ENCODE data around the gene ANAPC4. TPM values are rescaled to one million over a fixed set of nuclear protein-coding genes. Genes with fewer than 3 reads are reported as not detected.
"Not testable (repeated sequence)": the region's sequence is repeated elsewhere in the genome, so short reads cannot be mapped to it uniquely, and the experiment has no call there.

The ANAPC4 gene, protein sequence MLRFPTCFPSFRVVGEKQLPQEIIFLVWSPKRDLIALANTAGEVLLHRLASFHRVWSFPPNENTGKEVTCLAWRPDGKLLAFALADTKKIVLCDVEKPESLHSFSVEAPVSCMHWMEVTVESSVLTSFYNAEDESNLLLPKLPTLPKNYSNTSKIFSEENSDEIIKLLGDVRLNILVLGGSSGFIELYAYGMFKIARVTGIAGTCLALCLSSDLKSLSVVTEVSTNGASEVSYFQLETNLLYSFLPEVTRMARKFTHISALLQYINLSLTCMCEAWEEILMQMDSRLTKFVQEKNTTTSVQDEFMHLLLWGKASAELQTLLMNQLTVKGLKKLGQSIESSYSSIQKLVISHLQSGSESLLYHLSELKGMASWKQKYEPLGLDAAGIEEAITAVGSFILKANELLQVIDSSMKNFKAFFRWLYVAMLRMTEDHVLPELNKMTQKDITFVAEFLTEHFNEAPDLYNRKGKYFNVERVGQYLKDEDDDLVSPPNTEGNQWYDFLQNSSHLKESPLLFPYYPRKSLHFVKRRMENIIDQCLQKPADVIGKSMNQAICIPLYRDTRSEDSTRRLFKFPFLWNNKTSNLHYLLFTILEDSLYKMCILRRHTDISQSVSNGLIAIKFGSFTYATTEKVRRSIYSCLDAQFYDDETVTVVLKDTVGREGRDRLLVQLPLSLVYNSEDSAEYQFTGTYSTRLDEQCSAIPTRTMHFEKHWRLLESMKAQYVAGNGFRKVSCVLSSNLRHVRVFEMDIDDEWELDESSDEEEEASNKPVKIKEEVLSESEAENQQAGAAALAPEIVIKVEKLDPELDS
- 10 to 100 TPM; 48.7 to 56.0 TPM for total RNA-seq

DNA sequence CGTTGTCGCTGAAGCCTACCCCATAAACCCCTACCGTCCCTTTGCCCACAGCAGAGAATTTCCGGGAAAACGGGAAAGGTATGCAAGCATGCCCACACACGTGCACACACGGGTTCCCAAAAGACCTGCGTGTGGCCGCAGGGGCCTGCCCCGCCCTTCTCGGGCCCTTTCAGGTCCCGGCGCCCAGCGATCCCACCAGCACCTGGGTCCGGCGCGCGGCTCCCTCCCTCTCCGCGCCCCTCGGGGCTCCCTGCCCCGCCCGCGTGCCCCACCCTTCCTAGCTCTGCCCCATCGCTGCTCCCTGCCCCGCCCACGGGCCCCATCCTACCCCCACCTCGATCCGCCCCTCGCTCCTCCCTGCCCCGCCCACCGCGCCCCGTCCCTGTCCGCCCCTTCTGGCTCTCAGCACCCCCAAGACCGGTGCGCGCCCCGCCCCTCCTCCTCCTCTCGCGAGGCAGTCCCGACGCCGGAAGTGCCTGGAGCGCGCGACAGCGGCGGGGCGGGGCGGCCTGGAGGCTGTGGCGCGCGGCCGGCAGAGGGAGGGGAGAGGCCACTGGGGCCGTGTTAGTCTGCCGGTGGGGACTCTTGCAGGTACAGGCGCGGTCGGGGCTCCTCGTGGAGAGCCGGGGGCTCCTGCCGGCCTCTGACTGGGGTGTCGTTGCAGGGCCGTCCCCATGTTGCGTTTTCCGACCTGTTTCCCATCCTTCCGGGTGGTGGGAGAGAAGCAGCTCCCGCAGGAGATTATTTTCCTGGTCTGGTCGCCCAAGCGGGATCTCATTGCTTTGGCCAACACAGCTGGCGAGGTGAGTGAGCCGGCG lies at the start of gene ANAPC4:
ANAPC4 (plus strand) TSS at position 510 of the 818 bp plus-strand sequence; CDS start at position 675, 165 bp downstream.
- DNase-seq = peak; percentile 99
- ATAC-seq = peak; percentile 98
- Mint-ChIP-seq H3K9me3 (ENCODE audit: low read depth) (no peaks in the 10 kb centered on the region), H3K4me1 (peaks cover 15% of the 10 kb centered on the region), H3K36me3 (peaks cover 9% of the 10 kb centered on the region), H3K27ac (peak within 1 kb of the TSS; percentile 89), H3K4me3 (no peak within 1 kb of the TSS), H3K27me3 (no peaks in the 10 kb centered on the region)
- CTCF ChIA-PET = interaction anchor here (0.7 to 3.2 kb wide), 4 partner anchors 10 to 142 kb away, joined by 3 to 18 read pairs (median 10); partner anchors contain the start of gene ZCCHC4

DNA sequence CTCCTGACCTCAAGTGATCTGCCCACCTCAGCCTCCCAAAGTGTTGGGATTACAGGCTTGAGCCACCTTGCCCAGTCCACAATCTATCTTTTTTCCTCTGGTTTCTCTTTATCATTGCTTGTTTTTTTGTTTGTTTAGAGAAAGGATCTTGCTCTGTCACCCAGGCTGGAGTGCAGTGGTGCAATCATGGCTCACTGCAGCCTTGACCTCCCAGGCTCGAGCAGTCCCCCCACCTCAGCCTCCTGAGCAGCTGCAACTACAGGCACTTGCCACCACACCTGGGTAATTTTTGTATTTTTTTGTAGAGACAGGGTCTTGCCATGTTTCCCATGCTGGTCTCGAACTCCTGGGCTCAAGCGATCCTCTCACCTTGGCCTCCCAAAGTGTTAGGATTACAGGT lies 48.6 kb upstream of the ANAPC4 start:
- H3K9me3 Mint-ChIP-seq (ENCODE audit: low read depth); H3K27ac Mint-ChIP-seq; H3K4me3 Mint-ChIP-seq; DNase-seq; ATAC-seq; H3K36me3 Mint-ChIP-seq; H3K27me3 Mint-ChIP-seq: not testable (repeated sequence)
- peaks cover 19% of the 10 kb centered on the region for H3K4me1 Mint-ChIP-seq
- CTCF ChIA-PET = interaction anchor here (5.1 kb wide), 1 partner anchor 16 kb away, joined by 59 read pairs; the partner anchor contains the start of gene ZCCHC4

DNA sequence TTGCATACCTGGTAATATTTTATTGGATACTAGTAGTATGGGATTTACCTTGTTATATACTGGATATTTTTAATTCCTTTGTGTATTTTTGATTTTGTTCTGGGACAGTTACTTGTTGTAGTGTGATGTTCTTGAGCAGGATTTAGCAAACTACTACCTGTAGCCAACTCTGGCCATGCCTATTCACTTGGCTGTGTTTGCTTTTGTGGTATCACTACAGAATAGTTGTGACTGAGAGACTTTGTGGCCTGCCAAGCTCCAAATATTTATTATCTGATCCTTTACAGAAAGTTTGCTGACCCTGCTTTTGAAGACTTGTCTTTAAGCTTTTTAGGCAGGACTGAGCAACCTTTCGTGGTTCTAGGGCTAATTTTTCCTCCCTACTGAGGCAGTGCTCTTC lies 46.7 kb upstream of the ANAPC4 start:
- CTCF ChIA-PET = interaction anchor here (1.3 to 5.1 kb wide), 4 partner anchors 10 to 38 kb away, joined by 3 to 59 read pairs (median 10); partner anchors contain the start of gene ZCCHC4
- no peak overlapping the region for H3K4me3 Mint-ChIP-seq
- H3K27ac Mint-ChIP-seq = peak overlapping the region; percentile 98
- DNase-seq = no peak
- H3K4me1 Mint-ChIP-seq = peaks cover 19% of the 10 kb centered on the region
- ATAC-seq = no peak
- H3K27me3 Mint-ChIP-seq = no peaks in the 10 kb centered on the region
- H3K36me3 Mint-ChIP-seq = peaks cover 7% of the 10 kb centered on the region
- no peaks in the 10 kb centered on the region for H3K9me3 Mint-ChIP-seq (ENCODE audit: low read depth)

DNA sequence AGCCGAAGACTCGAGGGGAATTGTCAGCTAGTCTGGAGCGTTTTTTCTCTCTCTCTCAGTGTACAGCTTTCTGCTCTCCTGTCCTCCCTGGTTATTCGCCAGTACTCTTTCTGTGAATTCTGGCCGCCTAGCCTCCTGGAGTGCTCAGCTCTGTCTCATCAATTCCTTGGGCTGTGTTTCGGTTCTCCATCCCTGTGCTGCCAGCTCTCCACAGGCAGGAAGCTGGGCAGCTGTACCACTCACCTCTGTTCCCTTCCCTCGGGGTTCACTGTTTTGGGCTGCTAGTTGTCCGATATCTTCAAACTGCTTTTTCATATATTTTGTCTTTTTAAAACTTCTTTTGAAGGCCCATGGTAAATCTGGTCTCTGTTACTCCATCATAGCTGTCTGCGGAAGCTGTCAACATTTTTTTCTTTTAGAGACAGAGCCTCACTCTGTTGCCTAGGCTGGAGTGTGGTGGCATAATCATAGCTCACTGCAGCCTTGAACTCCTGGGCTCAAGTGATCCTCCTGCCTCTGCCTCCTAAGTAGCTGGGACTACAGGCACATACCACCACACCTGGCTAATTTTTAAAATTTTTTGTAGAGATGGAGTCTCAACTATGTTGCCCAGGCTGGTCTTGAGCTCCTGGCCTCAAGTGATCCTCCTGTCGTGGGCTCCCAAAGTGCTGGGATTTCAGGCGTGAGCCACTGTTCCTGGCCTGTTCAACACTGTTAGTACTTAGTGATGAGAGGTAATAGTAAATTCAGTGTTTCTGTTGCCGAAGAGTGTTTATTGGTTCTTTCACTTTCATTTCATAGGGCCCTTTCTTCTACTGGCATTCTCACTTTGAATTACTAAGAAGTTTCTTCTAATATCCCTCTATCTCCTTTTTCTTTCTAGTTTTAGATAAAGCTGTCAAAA lies 45.9 kb upstream of the ANAPC4 start:
- CTCF ChIA-PET = interaction anchor here (0.5 to 5.1 kb wide), 9 partner anchors 10 to 747 kb away, joined by 3 to 59 read pairs (median 4); partner anchors contain the start of genes DHX15 and ZCCHC4
- H3K4me3 Mint-ChIP-seq = peak overlapping the region; percentile 79
- ATAC-seq = peak; percentile 93
- H3K27ac Mint-ChIP-seq = peak overlapping the region; percentile 98
- peaks cover 7% of the 10 kb centered on the region for H3K36me3 Mint-ChIP-seq
- peaks cover 19% of the 10 kb centered on the region for H3K4me1 Mint-ChIP-seq
- no peaks in the 10 kb centered on the region for H3K9me3 Mint-ChIP-seq (ENCODE audit: low read depth)
- no peaks in the 10 kb centered on the region for H3K27me3 Mint-ChIP-seq
- DNase-seq = no peak

DNA sequence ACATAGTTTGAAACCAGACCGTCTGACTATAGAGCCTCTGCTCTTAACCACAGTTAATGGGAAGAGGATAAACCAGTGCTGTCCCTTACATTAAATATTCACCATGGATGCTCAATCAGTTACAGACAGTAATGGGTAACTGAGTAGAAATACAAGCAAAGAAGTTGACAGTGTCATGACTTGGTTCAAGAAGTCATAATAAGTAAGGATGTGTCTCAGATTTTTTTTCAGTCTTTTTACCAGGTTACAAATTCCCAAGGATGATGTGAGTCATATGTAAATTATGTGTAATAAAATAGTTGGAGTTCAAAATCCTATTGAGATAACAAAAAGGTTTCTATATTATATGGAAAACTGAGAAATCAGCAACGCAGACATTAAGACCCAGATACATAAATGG lies 33.4 kb upstream of the ANAPC4 start:
- CTCF ChIA-PET = no interaction called here
- DNase-seq = no peak
- no peak overlapping the region for H3K27ac Mint-ChIP-seq
- no peak overlapping the region for H3K4me3 Mint-ChIP-seq
- no peaks in the 10 kb centered on the region for H3K9me3 Mint-ChIP-seq (ENCODE audit: low read depth)
- H3K27me3 Mint-ChIP-seq = no peaks in the 10 kb centered on the region
- peaks cover 9% of the 10 kb centered on the region for H3K36me3 Mint-ChIP-seq
- peaks cover 3% of the 10 kb centered on the region for H3K4me1 Mint-ChIP-seq
- no peak for ATAC-seq

DNA sequence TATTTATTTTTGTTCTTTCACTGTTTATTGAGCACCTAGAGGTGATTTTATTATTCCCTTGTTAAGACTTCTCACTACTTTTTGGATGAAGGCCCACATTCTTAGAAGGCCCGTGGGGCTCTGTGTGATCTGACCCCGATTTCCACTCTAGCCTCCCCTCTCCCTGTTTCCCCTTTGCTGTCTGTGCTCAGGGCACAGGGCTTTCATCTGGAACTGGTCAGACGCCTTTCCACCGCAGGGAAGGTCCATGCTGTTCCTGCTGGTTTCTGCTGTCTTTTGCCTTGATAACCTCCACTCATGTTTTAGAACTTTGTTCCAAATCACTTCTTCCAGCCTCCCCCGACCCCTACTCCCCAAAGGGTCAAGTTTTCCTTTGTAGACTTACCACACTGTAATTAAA lies 31.3 kb upstream of the ANAPC4 start:
- no peak overlapping the region for H3K27ac Mint-ChIP-seq
- CTCF ChIA-PET = interaction anchor here (1.1 to 2.2 kb wide), 3 partner anchors 20 to 365 kb away, joined by 3 to 8 read pairs (median 4); no protein-coding TSS in a partner anchor
- no peaks in the 10 kb centered on the region for H3K9me3 Mint-ChIP-seq (ENCODE audit: low read depth)
- H3K4me1 Mint-ChIP-seq = peaks cover 3% of the 10 kb centered on the region
- peaks cover 6% of the 10 kb centered on the region for H3K36me3 Mint-ChIP-seq
- no peak overlapping the region for H3K4me3 Mint-ChIP-seq
- ATAC-seq = no peak
- H3K27me3 Mint-ChIP-seq = no peaks in the 10 kb centered on the region
- no peak for DNase-seq

DNA sequence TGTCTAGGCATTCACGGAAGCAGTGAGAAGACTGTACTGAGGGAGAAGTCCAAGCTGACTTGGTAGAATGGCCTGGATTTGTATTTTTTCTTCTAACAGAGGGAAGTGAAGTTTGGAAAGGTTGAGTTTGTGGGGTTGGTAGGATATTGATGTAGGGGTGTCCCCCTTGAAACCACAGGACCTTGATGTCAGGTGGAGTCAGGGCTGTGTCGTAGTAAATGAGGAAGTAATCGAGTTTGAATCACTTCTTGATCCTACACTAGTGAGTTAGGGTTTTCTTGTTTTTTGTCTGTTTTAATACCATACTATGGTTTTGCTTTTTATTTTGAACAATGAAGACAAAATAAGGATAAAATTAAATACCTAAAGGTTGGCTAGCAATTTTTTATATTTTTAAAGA lies 30.1 kb upstream of the ANAPC4 start:
- H3K27me3 Mint-ChIP-seq = no peaks in the 10 kb centered on the region
- ATAC-seq (no peak), DNase-seq (no peak)
- peaks cover 6% of the 10 kb centered on the region for H3K36me3 Mint-ChIP-seq
- peaks cover 3% of the 10 kb centered on the region for H3K4me1 Mint-ChIP-seq
- H3K9me3 Mint-ChIP-seq (ENCODE audit: low read depth) = no peaks in the 10 kb centered on the region
- H3K4me3 Mint-ChIP-seq = no peak overlapping the region
- CTCF ChIA-PET = interaction anchor here (1.0 to 2.2 kb wide), 2 partner anchors 19 to 34 kb away, joined by 3 to 8 read pairs; partner anchors contain the start of gene ZCCHC4
- no peak overlapping the region for H3K27ac Mint-ChIP-seq

DNA sequence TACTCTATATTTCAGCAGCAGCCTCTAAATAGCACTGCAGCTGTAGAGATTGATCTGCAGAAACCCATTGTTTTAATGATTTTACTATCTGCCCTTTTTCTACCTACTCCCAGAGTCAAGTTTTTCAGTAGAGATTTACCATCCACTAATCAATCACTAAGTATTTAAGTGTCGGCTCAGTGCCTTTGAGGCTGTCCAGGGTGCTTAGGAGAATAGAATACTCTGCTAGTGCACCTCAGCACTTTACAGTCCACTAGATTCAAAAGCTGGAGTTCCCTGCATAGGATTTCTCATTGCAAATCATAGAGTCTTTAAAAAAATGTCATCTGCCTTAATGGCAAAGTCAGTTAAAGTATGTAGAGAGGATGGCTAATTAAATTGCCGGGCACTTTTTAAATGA lies 29.6 kb upstream of the ANAPC4 start:
- no peaks in the 10 kb centered on the region for H3K27me3 Mint-ChIP-seq
- CTCF ChIA-PET = interaction anchor here (2.2 kb wide), 1 partner anchor 19 kb away, joined by 8 read pairs; no protein-coding TSS in a partner anchor
- no peak for ATAC-seq

DNA sequence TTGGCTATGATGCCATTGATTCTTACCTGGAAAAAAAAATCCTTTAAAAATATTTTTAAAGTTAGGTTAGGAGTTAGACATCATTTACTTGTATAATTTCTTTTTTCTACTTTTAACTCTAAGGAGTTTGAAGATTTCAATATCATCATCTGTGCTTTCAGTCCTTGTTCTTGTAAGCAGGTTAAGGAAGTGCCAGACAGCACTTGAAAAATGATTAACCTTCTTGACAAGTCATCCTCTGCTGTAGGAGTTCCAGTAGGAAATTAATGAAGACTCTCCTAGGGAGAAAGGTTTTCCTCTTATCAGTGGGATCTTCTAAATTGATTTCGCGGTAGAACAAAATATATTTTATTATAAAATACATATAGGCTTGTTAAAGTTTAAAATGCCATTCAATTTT lies 29.1 kb upstream of the ANAPC4 start:
- CTCF ChIA-PET = interaction anchor here (2.2 kb wide), 1 partner anchor 18 kb away, joined by 8 read pairs; no protein-coding TSS in a partner anchor

More for the DNA sequence above, 29.6 kb upstream of the ANAPC4 start:
- H3K9me3 Mint-ChIP-seq (ENCODE audit: low read depth) = no peaks in the 10 kb centered on the region
- no peak overlapping the region for H3K4me3 Mint-ChIP-seq
- H3K4me1 Mint-ChIP-seq = peaks cover 3% of the 10 kb centered on the region
- H3K27ac Mint-ChIP-seq = no peak overlapping the region
- no peak for DNase-seq
- H3K36me3 Mint-ChIP-seq = peaks cover 6% of the 10 kb centered on the region

DNA sequence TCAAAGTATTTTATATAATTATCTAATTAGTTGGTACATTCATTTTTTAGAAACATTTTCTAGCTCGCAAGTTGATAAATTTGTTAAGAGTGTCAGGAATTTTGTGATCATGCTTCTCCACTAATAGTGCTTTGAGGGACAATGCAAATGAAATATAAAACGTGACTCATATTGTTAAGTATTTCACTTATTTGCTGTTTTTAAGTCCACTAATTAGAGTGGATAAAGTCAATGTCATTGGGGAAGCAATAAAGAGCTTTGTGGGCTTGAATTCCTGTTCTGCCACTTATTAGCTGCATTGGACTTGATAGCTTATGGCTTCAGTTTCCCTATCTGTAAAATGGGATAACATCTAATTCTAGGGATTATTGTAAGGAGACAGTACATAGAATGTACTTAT lies 26.5 kb upstream of the ANAPC4 start:
- no peak for DNase-seq
- peaks cover 3% of the 10 kb centered on the region for H3K4me1 Mint-ChIP-seq
- CTCF ChIA-PET = interaction anchor here (1.5 to 2.4 kb wide), 2 partner anchors 36 to 38 kb away, joined by 4 to 7 read pairs; partner anchors contain the start of gene ZCCHC4
- H3K27ac Mint-ChIP-seq = no peak overlapping the region
- no peak overlapping the region for H3K4me3 Mint-ChIP-seq
- peaks cover 3% of the 10 kb centered on the region for H3K36me3 Mint-ChIP-seq
- H3K9me3 Mint-ChIP-seq (ENCODE audit: low read depth) = no peaks in the 10 kb centered on the region
- ATAC-seq = no peak
- no peaks in the 10 kb centered on the region for H3K27me3 Mint-ChIP-seq

More for the DNA sequence above, 29.1 kb upstream of the ANAPC4 start:
- H3K4me3 Mint-ChIP-seq = no peak overlapping the region
- H3K9me3 Mint-ChIP-seq (ENCODE audit: low read depth) = no peaks in the 10 kb centered on the region
- ATAC-seq (no peak), DNase-seq (no peak)
- no peaks in the 10 kb centered on the region for H3K27me3 Mint-ChIP-seq
- H3K4me1 Mint-ChIP-seq = peaks cover 3% of the 10 kb centered on the region
- H3K36me3 Mint-ChIP-seq = peaks cover 6% of the 10 kb centered on the region
- H3K27ac Mint-ChIP-seq = no peak overlapping the region

DNA sequence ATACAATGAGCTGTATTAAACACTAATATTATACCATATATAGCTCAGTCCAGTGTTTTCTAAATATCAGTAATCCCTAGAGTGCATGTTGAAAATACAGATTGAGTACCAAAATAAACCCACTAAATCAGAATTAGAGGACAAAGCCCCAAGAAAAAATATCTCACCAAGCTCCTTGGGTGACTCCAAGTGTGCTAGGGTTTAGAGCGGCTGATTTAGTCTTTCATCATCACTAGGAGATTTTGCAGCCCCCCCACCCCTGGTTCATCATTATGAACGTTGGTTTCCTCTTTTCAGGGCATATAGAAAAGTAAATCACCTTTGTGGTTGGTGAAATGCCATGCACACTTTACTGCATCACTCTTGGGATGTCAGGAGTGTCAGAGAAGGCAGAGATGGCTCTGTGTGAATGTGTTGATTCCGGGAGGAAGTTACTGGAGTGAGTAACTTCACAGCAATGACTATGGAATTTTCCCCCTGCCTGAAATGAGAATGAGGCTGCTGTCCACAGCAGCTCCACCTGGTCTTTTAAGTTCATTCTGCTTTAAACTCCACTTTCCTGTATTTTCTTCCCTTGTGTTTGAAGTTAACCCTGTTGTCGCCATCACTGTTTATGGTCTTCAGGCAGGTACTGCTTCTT lies 25.2 kb upstream of the ANAPC4 start:
- Mint-ChIP-seq H3K4me1 (no peaks in the 10 kb centered on the region), H3K27ac (no peak overlapping the region), H3K9me3 (ENCODE audit: low read depth) (no peaks in the 10 kb centered on the region), H3K27me3 (no peaks in the 10 kb centered on the region), H3K36me3 (peaks cover 3% of the 10 kb centered on the region), H3K4me3 (no peak overlapping the region)
- no peak for DNase-seq
- CTCF ChIA-PET = interaction anchor here (1.1 to 2.4 kb wide), 3 partner anchors 14 to 39 kb away, joined by 4 to 7 read pairs (median 4); partner anchors contain the start of gene ZCCHC4
- no peak for ATAC-seq
